Thyroid gland (tissue), 4 donors: ENCODE data around the gene DMD. TPM values are rescaled to one million over a fixed set of nuclear protein-coding genes. Genes with fewer than 3 reads are reported as not detected.

Experiments used
- DNase-seq, 2 donors: peaks; one replicate each; pipeline ENCODE4 v3.0.0-alpha.2; 2019
- H3K27ac ChIP-seq, 3 donors: fragments of 200-600 bp; sonication (generic); 1 replicate in 2 of 3; 2 replicates in 1 of 3; pipeline ENCODE4 v1.5.1; 2016 to 2019; ENCODE audit warnings: mild to moderate bottlenecking in 1 of 3, moderate library complexity in 1 of 3
- H3K27me3 ChIP-seq: fragments of 200-600 bp; sonication (generic); one replicate; pipeline ENCODE4 v1.5.1; 2019
- H3K36me3 ChIP-seq, 2 donors: fragments of 200-600 bp; sonication (generic); one replicate each; pipeline ENCODE4 v1.5.1; 2016 to 2019
- H3K4me1 ChIP-seq, 2 donors: fragments of 200-600 bp; sonication (generic); one replicate each; pipeline ENCODE4 v1.5.1; 2017 to 2019
- H3K4me3 ChIP-seq, 3 donors: fragments of 200-600 bp; sonication (generic); replicated peaks in 1 of 3; 1 replicate in 2 of 3; 2 replicates in 1 of 3; pipeline ENCODE4 v1.5.1; 2016; ENCODE audit warnings: mild to moderate bottlenecking in 1 of 3
- H3K9me3 ChIP-seq: fragments of 200-600 bp; sonication (generic); one replicate; pipeline ENCODE4 v1.5.1; 2017
- CTCF ChIP-seq, 6 experiments: fragments of 200-600 bp in 3 of 6; fragments of 450-650 bp in 3 of 6; sonication (generic) in 3 of 6; IDR thresholded peaks; one replicate each; pipeline ENCODE4 v1.5.1; 2016 to 2019; ENCODE audit warnings: antibody characterized with exemption in 6 of 6, mild to moderate bottlenecking in 2 of 6, inconsistent platforms in 1 of 6, moderate library complexity in 1 of 6
- POLR2A ChIP-seq, 2 donors: fragments of 450-650 bp; IDR thresholded peaks; one replicate each; pipeline ENCODE4 v1.6.1; 2017; ENCODE audit warnings: antibody characterized with exemption in 2 of 2, mild to moderate bottlenecking in 2 of 2, moderate library complexity in 1 of 2
- WGBS, 2 donors: methylation state at CpG; one replicate each; pipeline ENCODE4 v1.1.5; 2017; 5-methylcytosine and 5-hydroxymethylcytosine counted together
- intact Hi-C: fragments of 100-400 bp; cut with DNase I; formaldehyde crosslinking; loops from one replicate; pipeline ENCODE4 v1.15.1; 2023
- total RNA-seq, 4 donors: library from RNA; depleted of rRNA; stranded (reverse); fragments of >200 nt; gene quantifications; one replicate each; pipeline ENCODE4 v1.2.3, GENCODE V29; 2016

DMD gene
- total RNA-seq, 4 donors from 2014 or later = 16.5 to 24.0 (median 21.7) TPM

GRCh38 chrX:32948130-32948529, 263.2 kb downstream of the DMD start:
- no peaks in the 10 kb centered on the region for H3K27me3 ChIP-seq
- DNase-seq = no peak
- no peak overlapping the region for H3K4me3 ChIP-seq
- 52 to 58% methylated on average over 2 of the region's 2 CpGs for WGBS, 2 donors
- H3K9me3 ChIP-seq = no peaks in the 10 kb centered on the region
- no peak overlapping the region for H3K27ac ChIP-seq
- H3K36me3 ChIP-seq = no peaks in the 10 kb centered on the region
- no peaks in the 10 kb centered on the region for H3K4me1 ChIP-seq
- no peak for TF ChIP-seq POLR2A (IDR thresholded peaks at IDR 0.05)
- no peak for TF ChIP-seq CTCF (IDR thresholded peaks at IDR 0.05)
- intact Hi-C loops = no loop called here

GRCh38 chrX:32937043-32937442, 274.3 kb downstream of the DMD start:
- no peaks in the 10 kb centered on the region for H3K4me1 ChIP-seq
- no peak for DNase-seq
- intact Hi-C loops = no loop called here
- no peaks in the 10 kb centered on the region for H3K9me3 ChIP-seq
- no peaks in the 10 kb centered on the region for H3K36me3 ChIP-seq
- H3K4me3 ChIP-seq = no peak overlapping the region
- no peak for TF ChIP-seq CTCF (IDR thresholded peaks at IDR 0.05)
- no peak for TF ChIP-seq POLR2A (IDR thresholded peaks at IDR 0.05)
- no peak overlapping the region for H3K27ac ChIP-seq
- 61 to 64% methylated on average over 3 of the region's 3 CpGs for WGBS, 2 donors
- H3K27me3 ChIP-seq = no peaks in the 10 kb centered on the region

GRCh38 chrX:32933548-32933947, 277.8 kb downstream of the DMD start:
- H3K36me3 ChIP-seq = no peaks in the 10 kb centered on the region
- no peak overlapping the region for H3K27ac ChIP-seq
- no peaks in the 10 kb centered on the region for H3K9me3 ChIP-seq
- no peak for DNase-seq
- H3K27me3 ChIP-seq = no peaks in the 10 kb centered on the region
- 51 to 58% methylated on average over 5 of the region's 5 CpGs for WGBS, 2 donors
- intact Hi-C loops = no loop called here
- no peak overlapping the region for H3K4me3 ChIP-seq
- TF ChIP-seq CTCF (IDR thresholded peaks at IDR 0.05) (no peak), POLR2A (IDR thresholded peaks at IDR 0.05) (no peak)
- H3K4me1 ChIP-seq = no peaks in the 10 kb centered on the region

GRCh38 chrX:32929040-32929439, 282.3 kb downstream of the DMD start:
- Histone ChIP-seq H3K4me3 (no peak overlapping the region), H3K27me3 (no peaks in the 10 kb centered on the region), H3K9me3 (no peaks in the 10 kb centered on the region), H3K4me1 (no peaks in the 10 kb centered on the region), H3K36me3 (no peaks in the 10 kb centered on the region), H3K27ac (no peak overlapping the region)
- WGBS, 2 donors = 91 to 92% methylated on average over 4 of the region's 4 CpGs
- DNase-seq = no peak
- intact Hi-C loops = no loop called here
- TF ChIP-seq POLR2A (IDR thresholded peaks at IDR 0.05) (no peak), CTCF (IDR thresholded peaks at IDR 0.05) (no peak)

- DNase-seq = no peak
- no peak for TF ChIP-seq POLR2A (IDR thresholded peaks at IDR 0.05)
- TF ChIP-seq CTCF (IDR thresholded peaks at IDR 0.05) = no peak
- WGBS, 2 donors = 61 to 73% methylated on average over 3 of the region's 3 CpGs
- intact Hi-C loops = no loop called here
- Histone ChIP-seq H3K4me3 (no peak overlapping the region), H3K4me1 (no peaks in the 10 kb centered on the region), H3K27ac (no peak overlapping the region), H3K27me3 (no peaks in the 10 kb centered on the region), H3K9me3 (no peaks in the 10 kb centered on the region), H3K36me3 (no peaks in the 10 kb centered on the region)
Observed at GRCh38 chrX:32896088-32896487, 315.3 kb downstream of the DMD start.
